ENCODE measurements around the gene CRACR2A.

GRCh38 chr12:3680919-3681594 lies 71.9 kb downstream of the CRACR2A start:
- TF ChIP-seq ZNF687 (IDR thresholded peaks at IDR 0.05) (no peak), EGR1 (IDR thresholded peaks at IDR 0.05; ENCODE audit: borderline replicate concordance in 1 of 2, low read depth in 2 of 2, low read length in 2 of 2) (no peak), CTCF (IDR thresholded peaks at IDR 0.05 in 2 of 3, conservative IDR thresholded peaks at IDR 0.05 in 1 of 3; ENCODE audit: control insufficient read depth in 2 of 3, extremely low read depth in 1 of 3, insufficient read depth in 1 of 3, low read depth in 3 of 3, low read length in 3 of 3) (no peak), EZH2 (IDR thresholded peaks at IDR 0.05; ENCODE audit: borderline replicate concordance, control insufficient read depth, low read depth, low read length) (no peak), ATF3 (IDR thresholded peaks at IDR 0.05; ENCODE audit: borderline replicate concordance, extremely low read depth, low read depth, low read length) (no peak), ESRRA (IDR thresholded peaks at IDR 0.05; ENCODE audit: low read length) (no peak), PBX3 (IDR thresholded peaks at IDR 0.05; ENCODE audit: insufficient replicate concordance, low read depth, low read length) (no peak), ATF7 (IDR thresholded peaks at IDR 0.05; ENCODE audit: low read depth) (no peak), RFX5 (IDR thresholded peaks at IDR 0.05; ENCODE audit: low read depth, low read length) (no peak), FOS (IDR thresholded peaks at IDR 0.05; ENCODE audit: borderline replicate concordance, extremely low read depth, insufficient read length) (no peak), USF1 (IDR thresholded peaks at IDR 0.05; ENCODE audit: borderline replicate concordance, extremely low read length, insufficient read depth, low read depth, low read length) (no peak), NKRF (conservative IDR thresholded peaks at IDR 0.05) (no peak)

Measured in GM12878 (cell line).